PC-9 (cell line): ENCODE data around the gene UBLCP1.

Experiments
- CTCF ChIP-seq: fragments of 200-600 bp; sonication (generic); conservative IDR thresholded peaks from 2 replicates; pipeline ENCODE4 v1.6.1; 2017; ENCODE audit warnings: mixed run types, antibody characterized with exemption, mild to moderate bottlenecking, moderate library complexity
- EZH2 ChIP-seq: fragments of 200-600 bp; sonication (generic); IDR thresholded peaks from 2 replicates; pipeline ENCODE4 v1.8.0; 2017; ENCODE audit warnings: antibody characterized with exemption, low read depth

GRCh38 chr5:159304961-159305595 is 42.0 kb downstream of the UBLCP1 start:
- TF ChIP-seq CTCF, result no peak
- no peak for TF ChIP-seq EZH2
